H1 (cell line): ENCODE measurements around the gene CLTCL1. TPM values are rescaled to one million over a fixed set of nuclear protein-coding genes. Genes with fewer than 3 reads are reported as not detected.

Source experiments
- ASH2L ChIP-seq: fragments of 200-600, 300-600 bp; sonication (generic); IDR thresholded peaks from one replicate; pipeline ENCODE4 v1.7.1; 2017; ENCODE audit warnings: low read length
- BACH1 ChIP-seq: IDR thresholded peaks from 2 replicates; pipeline ENCODE4 v1.6.1; 2012; ENCODE audit warnings: low read length, improper control_type of control experiment
- BCL11A ChIP-seq, 2 experiments: IDR thresholded peaks; one replicate each; pipeline ENCODE4 v1.6.1; 2011; ENCODE audit warnings: low read depth in 2 of 2, low read length in 2 of 2, mild to moderate bottlenecking in 2 of 2
- BRCA1 ChIP-seq: IDR thresholded peaks from 2 replicates; pipeline ENCODE4 v1.6.1; 2012; ENCODE audit warnings: low read depth, low read length, improper control_type of control experiment
- CBX5 ChIP-seq: fragments of 300-800, 300-1000 bp; sonication (generic); IDR thresholded peaks from 2 replicates; pipeline ENCODE4 v1.7.1; 2016; ENCODE audit warnings: antibody characterized with exemption, low read length, low read depth
- CHD1 ChIP-seq: IDR thresholded peaks from 2 replicates; pipeline ENCODE4 v1.6.1; 2012; ENCODE audit warnings: low read depth, low read length, improper control_type of control experiment
- CHD2 ChIP-seq: IDR thresholded peaks from 2 replicates; pipeline ENCODE4 v1.6.1; 2012; ENCODE audit warnings: low read length, improper control_type of control experiment
- EGR1 ChIP-seq: IDR thresholded peaks from 2 replicates; pipeline ENCODE4 v1.6.1; 2011; ENCODE audit warnings: low read depth, low read length, borderline replicate concordance
- EP300 ChIP-seq, 2 experiments: IDR thresholded peaks; 1 replicate in 1 of 2; 2 replicates in 1 of 2; pipeline ENCODE4 v1.6.1; 2011 to 2012; ENCODE audit warnings: low read depth in 2 of 2, low read length in 2 of 2, mild to moderate bottlenecking in 2 of 2, borderline replicate concordance in 1 of 2, inconsistent platforms in 1 of 2, moderate library complexity in 1 of 2
- EZH2 ChIP-seq: fragments of 200-600 bp; sonication (generic); IDR thresholded peaks from 2 replicates; pipeline ENCODE4 v1.7.1; 2012; ENCODE audit warnings: low read depth, mild to moderate bottlenecking, moderate library complexity, low read length, inconsistent platforms; ENCODE audit not compliant: severe bottlenecking
- FOSL1 ChIP-seq: IDR thresholded peaks from 2 replicates; pipeline ENCODE4 v1.6.1; 2011; ENCODE audit warnings: mild to moderate bottlenecking, low read depth, low read length, moderate library complexity; ENCODE audit not compliant: insufficient read depth
- KDM1A ChIP-seq: fragments of 200-600, 300-600 bp; sonication (generic); IDR thresholded peaks from 2 replicates; pipeline ENCODE4 v1.7.1; 2016; ENCODE audit warnings: mild to moderate bottlenecking, low read length, borderline replicate concordance
- KDM4A ChIP-seq: IDR thresholded peaks from one replicate; pipeline ENCODE4 v1.7.1; 2012; ENCODE audit warnings: low read depth, mild to moderate bottlenecking, moderate library complexity, low read length, inconsistent platforms; ENCODE audit not compliant: severe bottlenecking
- MAFK ChIP-seq: IDR thresholded peaks from 2 replicates; pipeline ENCODE4 v1.6.1; 2012; ENCODE audit warnings: low read depth, mild to moderate bottlenecking, improper control_type of control experiment, low read length
- NANOG ChIP-seq: IDR thresholded peaks from 2 replicates; pipeline ENCODE4 v1.6.1; 2011; ENCODE audit warnings: low read length, low read depth, mild to moderate bottlenecking, inconsistent platforms; ENCODE audit not compliant: insufficient read depth, poor library complexity, severe bottlenecking
- POLR2AphosphoS5 ChIP-seq: IDR thresholded peaks from 2 replicates; pipeline ENCODE4 v1.6.1; 2011; ENCODE audit warnings: low read depth, low read length
- RAD21 ChIP-seq, 2 experiments: IDR thresholded peaks in 1 of 2; conservative IDR thresholded peaks in 1 of 2; 2 replicates each; pipeline ENCODE4 v1.6.1; 2011; ENCODE audit warnings: low read depth in 2 of 2, low read length in 2 of 2, improper control_type of control experiment in 1 of 2, inconsistent platforms in 1 of 2, mild to moderate bottlenecking in 1 of 2, moderate library complexity in 1 of 2
- RBBP5 ChIP-seq: IDR thresholded peaks from 2 replicates; pipeline ENCODE4 v1.7.1; 2012; ENCODE audit warnings: low read depth, mild to moderate bottlenecking, inconsistent platforms, low read length, moderate library complexity, borderline replicate concordance
- SUZ12 ChIP-seq: fragments of 200-600 bp; sonication (generic); IDR thresholded peaks from 2 replicates; pipeline ENCODE4 v1.6.1; 2012; ENCODE audit warnings: mild to moderate bottlenecking, inconsistent platforms, low read length, moderate library complexity, mixed read lengths
- TBP ChIP-seq: IDR thresholded peaks from 2 replicates; pipeline ENCODE4 v1.6.1; 2011; ENCODE audit warnings: low read depth, low read length, improper control_type of control experiment
- ZNF274 ChIP-seq: IDR thresholded peaks from 2 replicates; pipeline ENCODE4 v1.7.0; 2012; ENCODE audit warnings: low read length, borderline replicate concordance; ENCODE audit errors: extremely low read depth
- polyA plus RNA-seq, 7 experiments: library from polyadenylated mRNA; depleted of rRNA in 3 of 7; stranded (reverse) in 5 of 7; unstranded in 2 of 7; fragments of >200 nt in 5 of 7; fragments of 200-250 nt in 2 of 7; gene quantifications; 1 replicate in 5 of 7; 2 replicates in 1 of 7; 4 replicates in 1 of 7; pipeline versions ENCODE4 v1.2.1 to v1.2.3, GENCODE V29; 2011 to 2013; ENCODE audit warnings: missing spikeins in 2 of 7, mixed read lengths in 2 of 7
- total RNA-seq: library from RNA; stranded (reverse); fragmentation: NEBNext Ultra II Directional; extraction: Animal tissue kit (Norgen Biotek cat#: 25700); gene quantifications from 2 replicates; pipeline ENCODE4 v1.2.1, GENCODE V29; 2021
- TF ChIP-seq, protein P1 (sequence below): IDR thresholded peaks from 2 replicates; pipeline ENCODE4 v1.6.1; 2012; ENCODE audit warnings: low read length, inconsistent platforms
- TF ChIP-seq, protein P2 (sequence below): IDR thresholded peaks from 2 replicates; pipeline ENCODE4 v1.6.1; 2012; ENCODE audit warnings: inconsistent platforms

CLTCL1 gene
- total and polyA plus RNA-seq, 2 of the 8 experiments (the other 6 are each of a cell fraction or from before 2014, with no cell fraction given), result 12.4 to 17.0 TPM

DNA sequence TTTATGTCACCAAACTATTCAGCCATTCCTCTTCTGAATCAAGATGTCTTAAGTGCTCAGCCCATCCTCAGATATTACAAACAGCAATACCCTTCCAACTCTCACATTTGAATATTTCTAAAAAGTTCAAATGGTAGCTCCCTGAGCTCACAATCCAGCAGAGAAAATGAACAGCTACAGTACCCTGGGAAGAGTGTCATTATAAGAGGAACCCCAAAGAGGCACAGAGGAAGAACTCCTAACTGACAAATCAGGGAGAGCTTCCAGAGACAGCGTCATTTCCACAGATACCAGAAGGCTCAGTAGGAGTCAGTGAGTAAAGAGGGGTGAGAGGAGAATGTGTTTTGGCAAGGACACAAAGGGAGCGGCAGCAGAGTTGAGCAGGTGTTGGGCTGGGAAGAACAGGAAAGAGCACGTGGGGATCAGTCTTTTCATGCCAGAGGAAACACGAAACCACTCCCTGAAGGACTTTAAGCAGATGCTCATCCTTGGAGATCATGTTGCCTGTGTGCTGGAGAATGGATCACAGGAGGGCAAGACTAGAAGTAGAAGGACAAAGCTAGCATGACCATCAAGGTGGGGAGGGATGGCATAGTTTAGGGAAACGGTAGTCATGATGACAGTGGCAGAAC is 4.3 kb downstream of the CLTCL1 start (continued):
- TF ChIP-seq, protein P1, sequence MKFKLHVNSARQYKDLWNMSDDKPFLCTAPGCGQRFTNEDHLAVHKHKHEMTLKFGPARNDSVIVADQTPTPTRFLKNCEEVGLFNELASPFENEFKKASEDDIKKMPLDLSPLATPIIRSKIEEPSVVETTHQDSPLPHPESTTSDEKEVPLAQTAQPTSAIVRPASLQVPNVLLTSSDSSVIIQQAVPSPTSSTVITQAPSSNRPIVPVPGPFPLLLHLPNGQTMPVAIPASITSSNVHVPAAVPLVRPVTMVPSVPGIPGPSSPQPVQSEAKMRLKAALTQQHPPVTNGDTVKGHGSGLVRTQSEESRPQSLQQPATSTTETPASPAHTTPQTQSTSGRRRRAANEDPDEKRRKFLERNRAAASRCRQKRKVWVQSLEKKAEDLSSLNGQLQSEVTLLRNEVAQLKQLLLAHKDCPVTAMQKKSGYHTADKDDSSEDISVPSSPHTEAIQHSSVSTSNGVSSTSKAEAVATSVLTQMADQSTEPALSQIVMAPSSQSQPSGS, result no peak
- no peak for TF ChIP-seq CHD1
- no peak for TF ChIP-seq BRCA1
- TF ChIP-seq TBP, result no peak
- no peak for TF ChIP-seq KDM4A
- TF ChIP-seq CBX5, result no peak
- TF ChIP-seq ASH2L, result no peak
- TF ChIP-seq BCL11A (IDR thresholded peaks at IDR 0.05; ENCODE audit: low read depth in 2 of 2, low read length in 2 of 2), result no peak
- no peak for TF ChIP-seq EGR1
- TF ChIP-seq RAD21 (IDR thresholded peaks at IDR 0.05 in 1 of 2, conservative IDR thresholded peaks at IDR 0.05 in 1 of 2; ENCODE audit: low read depth in 2 of 2, low read length in 2 of 2), result no peak
- TF ChIP-seq POLR2AphosphoS5, result no peak
- TF ChIP-seq EP300 (IDR thresholded peaks at IDR 0.05; ENCODE audit: borderline replicate concordance in 1 of 2, low read depth in 2 of 2, low read length in 2 of 2), result no peak
- TF ChIP-seq KDM1A, result no peak
- TF ChIP-seq, protein P2, sequence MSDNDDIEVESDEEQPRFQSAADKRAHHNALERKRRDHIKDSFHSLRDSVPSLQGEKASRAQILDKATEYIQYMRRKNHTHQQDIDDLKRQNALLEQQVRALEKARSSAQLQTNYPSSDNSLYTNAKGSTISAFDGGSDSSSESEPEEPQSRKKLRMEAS, result peak; percentile 93
- TF ChIP-seq MAFK, result no peak
- TF ChIP-seq EZH2, result no peak
- no peak for TF ChIP-seq CHD2
- no peak for TF ChIP-seq ZNF274
- no peak for TF ChIP-seq RBBP5
- no peak for TF ChIP-seq FOSL1
- no peak for TF ChIP-seq BACH1
- TF ChIP-seq SUZ12, result no peak
- TF ChIP-seq NANOG, result no peak
